T-helper 1 cell treated with Interleukin-12 subunit alpha and Interleukin-12 subunit beta and Interleukin-4 antibody, amounts not matched to agents 30 μg/mL and 1 μg/mL, for 36 hours (primary cell): ENCODE measurements around the gene THSD8.

Experiments
- H3K27ac Mint-ChIP-seq: one replicate; pipeline ENCODE4 v1.8.0; 2021; ENCODE audit warnings: mild to moderate bottlenecking, mixed read lengths
- H3K27me3 Mint-ChIP-seq: one replicate; pipeline ENCODE4 v1.8.0; 2021; ENCODE audit warnings: low read depth, mixed read lengths
- H3K36me3 Mint-ChIP-seq: one replicate; pipeline ENCODE4 v1.8.0; 2021; ENCODE audit warnings: low read depth, mixed read lengths
- H3K4me1 Mint-ChIP-seq: one replicate; pipeline ENCODE4 v1.8.0; 2021; ENCODE audit warnings: low read depth, mixed read lengths
- H3K4me3 Mint-ChIP-seq: one replicate; pipeline ENCODE4 v1.8.0; 2021; ENCODE audit warnings: mild to moderate bottlenecking, moderate library complexity, mixed read lengths
- H3K9me3 Mint-ChIP-seq: one replicate; pipeline ENCODE4 v1.8.0; 2021; ENCODE audit warnings: mixed read lengths

THSD8 gene

DNA sequence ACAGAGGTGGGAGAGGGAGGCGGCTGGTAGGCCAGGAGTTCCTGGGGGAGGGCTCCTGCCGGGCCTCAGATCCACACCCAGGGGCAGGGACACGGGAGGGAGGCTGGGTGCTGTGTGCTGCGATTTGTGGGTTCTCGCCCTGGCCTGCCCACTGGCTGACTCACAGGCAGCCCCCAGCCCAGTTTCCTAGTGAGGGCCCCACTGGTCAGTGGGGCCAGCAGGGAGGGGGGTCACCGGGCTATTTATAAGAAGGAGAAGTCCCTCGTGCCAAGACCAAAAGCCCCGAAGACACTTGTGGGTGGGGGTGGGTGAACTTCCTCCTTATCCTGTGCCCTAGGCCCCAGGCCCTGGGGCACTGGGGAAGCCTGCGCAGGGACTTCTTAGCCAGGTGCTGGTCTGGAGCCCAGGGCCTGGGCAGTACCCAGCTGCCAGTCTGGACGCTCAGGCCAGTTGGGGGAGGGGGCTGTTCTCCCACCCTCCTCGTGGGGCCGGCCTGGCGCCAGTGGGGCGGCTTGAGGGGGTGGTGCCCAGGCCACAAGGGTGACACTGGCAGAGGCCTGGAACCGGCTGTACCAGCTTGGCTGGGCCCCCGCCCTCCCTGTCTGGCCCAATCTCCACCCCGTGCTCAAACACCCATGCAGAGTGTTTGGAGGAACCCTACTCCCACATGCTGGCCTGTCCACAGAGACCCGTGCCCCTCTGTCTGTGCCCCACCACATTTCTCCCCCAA, 15.6 kb upstream of the THSD8 start:
- Mint-ChIP-seq H3K36me3 (no peaks in the 10 kb centered on the region), H3K27ac (no peak overlapping the region), H3K4me3 (no peak overlapping the region), H3K9me3 (no peaks in the 10 kb centered on the region), H3K27me3 (no peaks in the 10 kb centered on the region), H3K4me1 (peaks cover 29% of the 10 kb centered on the region)

DNA sequence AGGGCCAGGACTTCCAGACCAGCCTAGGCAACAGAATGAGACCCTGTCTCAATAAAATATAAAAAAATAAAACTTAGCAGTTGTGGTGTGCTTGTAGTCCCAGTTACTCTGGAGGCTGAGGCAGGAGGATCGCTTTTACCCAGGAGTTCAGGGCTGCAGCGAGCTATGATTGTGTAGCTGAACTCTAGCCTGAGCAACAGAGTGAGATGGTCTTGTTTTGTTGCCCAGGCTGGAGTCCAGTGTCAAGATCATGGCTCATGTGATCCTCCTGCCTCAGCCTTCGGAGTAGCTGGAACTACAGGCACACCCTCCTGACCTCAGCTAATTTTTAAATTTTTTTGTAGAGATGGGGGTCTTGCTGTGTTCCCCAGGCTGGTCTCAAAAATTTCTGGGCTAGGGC, 14.9 kb upstream of the THSD8 start:
- Mint-ChIP-seq H3K36me3 (no peaks in the 10 kb centered on the region), H3K4me3 (no peak overlapping the region), H3K27ac (peak overlapping the region; percentile 29), H3K27me3 (no peaks in the 10 kb centered on the region), H3K4me1 (peaks cover 25% of the 10 kb centered on the region), H3K9me3 (no peaks in the 10 kb centered on the region)

DNA sequence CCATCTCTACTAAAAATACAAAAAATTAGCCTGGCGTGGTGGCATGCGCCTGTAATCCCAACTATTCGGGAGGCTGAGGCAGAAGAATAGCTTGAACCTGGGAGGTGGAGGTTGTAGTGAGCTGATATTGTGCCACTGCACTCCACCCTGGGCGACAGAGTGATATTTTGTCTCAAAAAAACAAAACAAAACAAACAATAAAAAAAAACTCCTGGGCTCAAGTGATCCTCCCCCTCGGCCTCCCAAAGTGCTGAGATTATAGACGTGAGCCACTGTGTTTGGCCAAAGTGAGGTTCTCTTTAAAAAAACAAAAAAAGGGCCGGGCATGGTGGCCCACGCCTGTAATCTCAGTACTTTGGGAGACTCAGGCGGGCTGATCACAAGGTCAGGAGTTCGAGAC, 14.4 kb upstream of the THSD8 start:
- H3K27me3 Mint-ChIP-seq = no peaks in the 10 kb centered on the region
- H3K4me1 Mint-ChIP-seq = peaks cover 22% of the 10 kb centered on the region
- no peak overlapping the region for H3K4me3 Mint-ChIP-seq
- no peaks in the 10 kb centered on the region for H3K9me3 Mint-ChIP-seq
- no peaks in the 10 kb centered on the region for H3K36me3 Mint-ChIP-seq
- H3K27ac Mint-ChIP-seq = peak overlapping the region; percentile 29

DNA sequence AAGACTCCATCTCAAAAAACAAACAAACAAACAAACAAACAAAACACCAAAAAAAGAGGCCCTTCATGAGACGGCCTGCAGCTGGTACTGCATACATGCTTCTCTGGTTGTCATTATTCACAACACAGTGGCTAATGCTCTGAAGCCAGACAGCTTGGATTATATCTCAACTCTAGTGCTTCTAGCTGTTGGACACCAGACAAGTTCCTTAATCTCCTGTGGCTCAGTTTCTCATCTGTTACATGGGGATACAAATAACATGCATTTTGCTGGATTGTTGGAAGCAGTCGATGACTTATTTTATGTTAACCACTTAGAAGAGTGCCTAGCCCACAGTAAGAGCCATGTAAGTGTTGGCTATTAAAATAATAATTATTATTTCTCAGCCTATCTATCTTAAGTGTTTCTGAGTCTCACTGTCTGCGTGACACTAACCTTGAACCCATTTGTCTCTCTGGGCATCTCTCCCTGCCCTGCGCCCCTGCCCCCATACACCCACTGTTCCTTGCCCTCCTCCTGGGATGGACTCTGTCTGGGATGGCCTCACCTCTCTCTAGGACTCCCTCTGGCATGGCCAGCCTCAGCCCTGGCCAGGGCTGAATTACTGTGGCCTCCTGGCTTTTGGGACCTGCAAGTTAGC, 13.7 kb upstream of the THSD8 start:
- Mint-ChIP-seq H3K36me3 (peaks cover 2% of the 10 kb centered on the region), H3K4me3 (peak overlapping the region; percentile 11), H3K4me1 (peaks cover 22% of the 10 kb centered on the region), H3K27me3 (no peaks in the 10 kb centered on the region), H3K9me3 (no peaks in the 10 kb centered on the region), H3K27ac (peak overlapping the region; percentile 50)

DNA sequence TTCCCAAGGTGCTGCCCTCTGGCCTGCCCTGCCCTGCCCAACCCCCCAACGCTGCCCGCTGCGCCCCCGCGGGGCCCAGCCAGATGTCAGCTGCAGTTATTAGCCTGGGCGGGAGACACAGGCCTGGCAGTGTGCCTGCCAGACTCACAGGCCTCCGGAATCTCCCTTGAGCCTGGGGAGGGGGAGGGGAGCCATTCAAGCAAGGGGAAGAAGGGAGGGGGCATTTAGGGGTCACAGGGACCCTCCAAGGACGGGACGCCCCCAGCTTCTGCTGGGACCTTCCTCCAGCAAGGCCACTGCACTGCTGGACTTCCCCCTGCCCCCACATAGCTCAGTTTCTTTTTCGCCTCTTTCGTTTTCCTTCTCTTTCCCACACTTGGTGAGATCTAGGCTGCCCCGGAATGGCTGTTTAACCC, 13.2 kb upstream of the THSD8 start:
- Mint-ChIP-seq H3K4me1 (peaks cover 18% of the 10 kb centered on the region), H3K9me3 (no peaks in the 10 kb centered on the region), H3K36me3 (peaks cover 4% of the 10 kb centered on the region), H3K4me3 (peak overlapping the region; percentile 91), H3K27me3 (no peaks in the 10 kb centered on the region), H3K27ac (peak overlapping the region; percentile 95)

DNA sequence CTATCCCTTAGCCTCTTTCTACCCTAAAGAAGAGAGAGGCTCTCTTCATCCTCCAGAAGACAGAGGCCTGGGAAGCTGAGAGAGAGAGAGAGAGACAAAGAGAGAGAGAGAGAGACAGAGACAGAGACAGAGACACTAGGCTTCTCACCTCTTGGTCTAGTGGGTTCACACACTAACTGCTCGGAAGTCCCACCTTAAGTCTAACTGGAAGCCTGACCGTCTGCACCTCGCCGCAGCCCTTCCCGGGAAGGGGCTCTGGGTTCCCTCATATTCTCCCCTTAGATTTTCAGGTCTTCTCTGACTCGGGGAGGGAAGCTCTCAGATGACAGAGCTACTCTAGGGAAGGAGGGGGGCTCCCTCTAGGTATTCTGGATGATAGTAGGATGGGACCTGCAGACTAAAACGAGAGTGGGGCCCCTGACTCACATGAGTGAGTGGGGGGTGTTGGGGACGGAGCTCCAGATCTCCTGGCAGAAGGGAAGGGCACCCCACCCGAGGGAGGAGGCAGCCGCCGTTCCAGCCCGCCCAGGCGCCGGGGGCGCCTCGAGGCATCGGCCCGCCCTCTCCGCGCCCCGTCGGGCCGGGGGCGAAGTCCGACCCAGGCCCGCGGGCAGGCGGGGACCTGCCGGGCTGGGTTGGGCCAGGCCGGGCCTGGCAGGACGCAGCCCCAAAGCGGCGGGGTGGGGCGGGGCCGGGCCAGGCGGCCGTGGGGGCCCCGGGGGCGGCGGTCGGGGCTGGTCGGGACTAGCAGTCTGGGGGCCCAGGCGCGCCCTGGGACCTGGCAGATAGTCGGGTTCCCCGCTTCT, 12.6 kb upstream of the THSD8 start:
- H3K27me3 Mint-ChIP-seq = no peaks in the 10 kb centered on the region

DNA sequence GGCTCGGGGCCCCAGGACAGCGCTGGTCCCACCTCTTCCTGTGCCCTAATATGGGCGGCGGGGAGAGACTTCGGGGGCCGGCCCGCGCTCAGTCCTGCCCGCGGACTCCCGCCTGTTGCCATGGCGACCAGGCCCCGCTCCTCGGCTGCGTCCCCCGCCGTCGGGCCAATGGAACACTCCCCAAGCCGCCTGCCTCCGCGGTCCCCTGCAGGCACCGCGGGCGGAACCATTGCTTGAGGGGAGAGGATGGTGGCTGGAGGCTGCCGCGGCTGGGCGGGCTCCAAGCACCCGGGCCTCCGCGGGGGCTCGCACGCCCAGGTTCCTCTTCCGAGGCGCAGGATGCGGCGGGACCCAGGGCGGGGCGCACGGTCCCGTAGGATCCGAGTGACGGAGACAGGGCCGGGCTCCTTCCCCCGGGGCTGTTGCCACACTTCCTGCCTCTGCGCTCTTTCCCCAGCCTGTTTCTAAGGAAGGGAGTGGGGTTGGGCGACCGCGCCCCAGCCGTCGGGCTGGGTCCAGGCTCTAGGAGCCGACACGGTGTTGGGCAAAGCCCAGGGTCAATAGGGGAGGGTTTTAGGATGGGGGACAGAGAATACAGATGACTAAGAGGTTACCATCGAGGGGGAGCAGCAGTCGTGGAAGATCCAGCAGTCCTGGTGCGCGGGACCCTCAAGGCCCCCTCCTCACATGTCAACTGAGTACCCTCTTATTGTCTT, 11.8 kb upstream of the THSD8 start:
- Mint-ChIP-seq H3K27me3 (no peaks in the 10 kb centered on the region), H3K27ac (peak overlapping the region; percentile 98), H3K4me3 (peak overlapping the region; percentile 95), H3K4me1 (peaks cover 27% of the 10 kb centered on the region), H3K36me3 (peaks cover 7% of the 10 kb centered on the region), H3K9me3 (no peaks in the 10 kb centered on the region)

More for the DNA sequence above, 12.6 kb upstream of the THSD8 start:
- no peaks in the 10 kb centered on the region for H3K9me3 Mint-ChIP-seq
- H3K27ac Mint-ChIP-seq = peak overlapping the region; percentile 95
- H3K4me3 Mint-ChIP-seq = peak overlapping the region; percentile 95
- H3K36me3 Mint-ChIP-seq = peaks cover 7% of the 10 kb centered on the region
- peaks cover 21% of the 10 kb centered on the region for H3K4me1 Mint-ChIP-seq

DNA sequence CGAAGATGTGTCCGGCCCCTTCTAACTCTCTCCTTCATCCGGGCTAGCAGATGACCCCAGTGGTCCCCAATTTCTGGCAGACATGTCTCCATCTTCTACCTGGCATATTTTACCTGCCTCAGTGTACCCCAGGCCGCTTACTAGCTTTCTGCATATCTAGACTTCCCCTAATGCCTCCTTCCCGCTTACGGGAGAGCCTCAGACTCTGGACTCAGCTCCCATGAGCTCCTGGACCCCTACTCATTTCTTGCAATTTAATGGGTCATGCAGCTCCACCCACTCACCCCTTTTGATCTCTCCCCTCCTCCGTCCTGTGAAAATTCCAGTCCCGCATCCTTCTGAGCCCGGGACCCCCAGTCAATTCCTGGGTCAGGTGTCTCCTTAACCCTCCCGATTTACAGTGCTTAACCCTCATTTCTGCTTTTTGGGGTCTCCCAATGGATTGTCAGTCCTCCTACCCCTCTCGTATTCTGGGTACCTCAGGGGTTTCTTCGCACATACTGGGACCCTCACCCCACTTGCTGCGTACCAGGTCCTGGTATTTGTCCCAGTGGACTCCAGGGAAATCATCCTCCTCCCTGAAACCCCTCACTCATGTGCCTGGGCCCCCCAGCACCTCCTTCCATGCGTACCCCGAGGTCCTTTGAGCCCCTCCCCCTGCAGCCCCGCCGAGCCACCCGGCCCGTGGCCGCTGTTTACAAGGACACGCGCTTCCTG, 11.1 kb upstream of the THSD8 start:
- H3K27ac Mint-ChIP-seq = peak overlapping the region; percentile 98
- no peaks in the 10 kb centered on the region for H3K27me3 Mint-ChIP-seq
- peaks cover 29% of the 10 kb centered on the region for H3K4me1 Mint-ChIP-seq
- H3K36me3 Mint-ChIP-seq = peaks cover 7% of the 10 kb centered on the region
- H3K4me3 Mint-ChIP-seq = peak overlapping the region; percentile 95
- no peaks in the 10 kb centered on the region for H3K9me3 Mint-ChIP-seq

DNA sequence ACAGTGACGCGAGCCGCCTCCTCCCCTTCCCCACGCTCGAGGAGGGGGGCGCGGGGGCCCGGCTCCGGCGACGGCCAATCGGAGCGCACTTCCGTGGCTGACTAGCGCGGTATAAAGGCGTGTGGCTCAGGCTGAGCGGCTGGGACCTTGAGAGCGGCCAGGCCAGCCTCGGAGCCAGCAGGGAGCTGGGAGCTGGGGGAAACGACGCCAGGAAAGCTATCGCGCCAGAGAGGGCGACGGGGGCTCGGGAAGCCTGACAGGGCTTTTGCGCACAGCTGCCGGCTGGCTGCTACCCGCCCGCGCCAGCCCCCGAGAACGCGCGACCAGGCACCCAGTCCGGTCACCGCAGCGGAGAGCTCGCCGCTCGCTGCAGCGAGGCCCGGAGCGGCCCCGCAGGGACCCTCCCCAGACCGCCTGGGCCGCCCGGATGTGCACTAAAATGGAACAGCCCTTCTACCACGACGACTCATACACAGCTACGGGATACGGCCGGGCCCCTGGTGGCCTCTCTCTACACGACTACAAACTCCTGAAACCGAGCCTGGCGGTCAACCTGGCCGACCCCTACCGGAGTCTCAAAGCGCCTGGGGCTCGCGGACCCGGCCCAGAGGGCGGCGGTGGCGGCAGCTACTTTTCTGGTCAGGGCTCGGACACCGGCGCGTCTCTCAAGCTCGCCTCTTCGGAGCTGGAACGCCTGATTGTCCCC, 10.4 kb upstream of the THSD8 start, which contains the start of gene JUNB:
Gene JUNB (plus strand): TSS at position 142 of the 706 bp plus-strand sequence. CDS start 286 bp downstream, at position 428.
- no peaks in the 10 kb centered on the region for H3K9me3 Mint-ChIP-seq
- no peaks in the 10 kb centered on the region for H3K27me3 Mint-ChIP-seq
- peaks cover 36% of the 10 kb centered on the region for H3K4me1 Mint-ChIP-seq
- H3K27ac Mint-ChIP-seq = peak within 1 kb of the TSS; percentile 99
- H3K36me3 Mint-ChIP-seq = peaks cover 7% of the 10 kb centered on the region
- peak within 1 kb of the TSS; percentile 95 for H3K4me3 Mint-ChIP-seq

DNA sequence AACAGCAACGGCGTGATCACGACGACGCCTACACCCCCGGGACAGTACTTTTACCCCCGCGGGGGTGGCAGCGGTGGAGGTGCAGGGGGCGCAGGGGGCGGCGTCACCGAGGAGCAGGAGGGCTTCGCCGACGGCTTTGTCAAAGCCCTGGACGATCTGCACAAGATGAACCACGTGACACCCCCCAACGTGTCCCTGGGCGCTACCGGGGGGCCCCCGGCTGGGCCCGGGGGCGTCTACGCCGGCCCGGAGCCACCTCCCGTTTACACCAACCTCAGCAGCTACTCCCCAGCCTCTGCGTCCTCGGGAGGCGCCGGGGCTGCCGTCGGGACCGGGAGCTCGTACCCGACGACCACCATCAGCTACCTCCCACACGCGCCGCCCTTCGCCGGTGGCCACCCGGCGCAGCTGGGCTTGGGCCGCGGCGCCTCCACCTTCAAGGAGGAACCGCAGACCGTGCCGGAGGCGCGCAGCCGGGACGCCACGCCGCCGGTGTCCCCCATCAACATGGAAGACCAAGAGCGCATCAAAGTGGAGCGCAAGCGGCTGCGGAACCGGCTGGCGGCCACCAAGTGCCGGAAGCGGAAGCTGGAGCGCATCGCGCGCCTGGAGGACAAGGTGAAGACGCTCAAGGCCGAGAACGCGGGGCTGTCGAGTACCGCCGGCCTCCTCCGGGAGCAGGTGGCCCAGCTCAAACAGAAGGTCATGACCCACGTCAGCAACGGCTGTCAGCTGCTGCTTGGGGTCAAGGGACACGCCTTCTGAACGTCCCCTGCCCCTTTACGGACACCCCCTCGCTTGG, 9.6 kb upstream of the THSD8 start:
- H3K27me3 Mint-ChIP-seq = no peaks in the 10 kb centered on the region
- peak overlapping the region; percentile 99 for H3K27ac Mint-ChIP-seq
- no peaks in the 10 kb centered on the region for H3K9me3 Mint-ChIP-seq
- peaks cover 9% of the 10 kb centered on the region for H3K36me3 Mint-ChIP-seq
- peaks cover 38% of the 10 kb centered on the region for H3K4me1 Mint-ChIP-seq
- peak overlapping the region; percentile 95 for H3K4me3 Mint-ChIP-seq

DNA sequence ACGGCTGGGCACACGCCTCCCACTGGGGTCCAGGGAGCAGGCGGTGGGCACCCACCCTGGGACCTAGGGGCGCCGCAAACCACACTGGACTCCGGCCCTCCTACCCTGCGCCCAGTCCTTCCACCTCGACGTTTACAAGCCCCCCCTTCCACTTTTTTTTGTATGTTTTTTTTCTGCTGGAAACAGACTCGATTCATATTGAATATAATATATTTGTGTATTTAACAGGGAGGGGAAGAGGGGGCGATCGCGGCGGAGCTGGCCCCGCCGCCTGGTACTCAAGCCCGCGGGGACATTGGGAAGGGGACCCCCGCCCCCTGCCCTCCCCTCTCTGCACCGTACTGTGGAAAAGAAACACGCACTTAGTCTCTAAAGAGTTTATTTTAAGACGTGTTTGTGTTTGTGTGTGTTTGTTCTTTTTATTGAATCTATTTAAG, 9.0 kb upstream of the THSD8 start:
- Mint-ChIP-seq H3K4me3 (peak overlapping the region; percentile 95), H3K4me1 (peaks cover 38% of the 10 kb centered on the region), H3K36me3 (peaks cover 9% of the 10 kb centered on the region), H3K27ac (peak overlapping the region; percentile 99), H3K9me3 (no peaks in the 10 kb centered on the region), H3K27me3 (no peaks in the 10 kb centered on the region)

DNA sequence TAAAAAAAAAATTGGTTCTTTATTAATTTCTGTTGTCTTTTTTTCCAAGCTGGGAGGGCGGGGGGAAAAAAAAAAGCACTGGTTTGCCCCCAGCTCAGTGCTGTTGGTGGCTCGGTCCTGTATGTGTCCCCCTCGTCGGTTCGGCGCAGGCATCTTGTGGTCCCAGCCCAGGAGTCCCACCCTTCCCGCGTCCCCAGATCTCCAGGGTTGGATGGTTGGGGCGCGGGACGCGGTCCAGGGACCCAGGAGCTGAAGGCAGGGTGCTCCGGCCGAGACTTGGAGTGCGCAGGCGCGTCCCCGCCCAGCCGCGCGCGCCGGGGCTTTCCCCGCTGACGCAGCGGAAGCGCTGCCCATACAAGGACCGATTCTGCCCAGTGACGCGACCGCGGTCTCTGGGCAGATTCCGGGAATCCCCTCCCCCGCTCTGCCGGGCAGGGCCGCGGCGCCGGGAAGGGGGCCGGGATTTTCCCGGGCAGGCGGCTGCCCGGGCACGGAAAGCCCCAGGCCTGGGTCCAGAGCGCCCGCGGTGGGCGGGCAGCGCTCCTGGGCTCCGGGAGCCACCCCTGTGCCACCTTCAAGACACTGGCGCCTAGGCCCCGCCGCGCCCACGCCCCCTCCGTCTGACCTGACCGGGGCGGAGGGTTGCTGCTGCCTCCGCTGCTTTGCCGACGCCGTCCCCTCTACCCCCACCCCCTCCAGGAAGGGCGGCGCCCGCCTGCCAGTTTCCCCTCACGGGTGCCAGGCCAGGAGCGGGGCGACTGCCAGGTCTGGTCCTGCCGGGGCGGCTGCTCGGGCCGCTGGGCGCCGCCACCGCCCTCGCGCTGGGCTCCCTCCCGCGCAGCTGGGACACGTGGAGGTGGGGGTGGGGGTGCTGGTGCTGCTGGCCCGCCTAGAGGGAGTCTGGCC, 8.3 kb upstream of the THSD8 start:
- Mint-ChIP-seq H3K27ac (peak overlapping the region; percentile 99), H3K36me3 (peaks cover 9% of the 10 kb centered on the region), H3K9me3 (no peaks in the 10 kb centered on the region), H3K4me1 (peaks cover 36% of the 10 kb centered on the region), H3K4me3 (peak overlapping the region; percentile 95), H3K27me3 (no peaks in the 10 kb centered on the region)
